Mesendoderm (in vitro differentiated cells): ENCODE results near the gene U2AF1.
"Not testable (repeated sequence)": the region's sequence is repeated elsewhere in the genome, so short reads cannot be mapped to it uniquely, and the experiment has no call there.

ENCODE experiments used
- DNase-seq: peaks from one replicate; pipeline ENCODE4 v3.0.0; 2013
- H2AK5ac ChIP-seq: 2 replicates; pipeline ENCODE4 v1.6.1; 2013; ENCODE audit warnings: low read length, inconsistent platforms
- H2BK120ac ChIP-seq: 2 replicates; pipeline ENCODE4 v1.6.1; 2013; ENCODE audit warnings: low read depth, mild to moderate bottlenecking, low read length, moderate library complexity, mixed read lengths
- H2BK15ac ChIP-seq: replicated peaks from 2 replicates; pipeline ENCODE4 v1.6.1; 2013; ENCODE audit warnings: low read depth, mild to moderate bottlenecking, moderate library complexity
- H2BK5ac ChIP-seq: 2 replicates; pipeline ENCODE4 v1.6.1; 2013; ENCODE audit warnings: low read length, inconsistent platforms
- H3K18ac ChIP-seq: 2 replicates; pipeline ENCODE4 v1.6.1; 2013; ENCODE audit warnings: mild to moderate bottlenecking, low read length, mixed read lengths
- H3K23ac ChIP-seq: one replicate; pipeline ENCODE4 v1.6.1; 2013; ENCODE audit warnings: low read length
- H3K27ac ChIP-seq: 2 replicates; pipeline ENCODE4 v1.5.1; 2013; ENCODE audit warnings: low read depth, mild to moderate bottlenecking, inconsistent platforms, low read length, moderate library complexity
- H3K27me3 ChIP-seq: 2 replicates; pipeline ENCODE4 v1.6.1; 2013; ENCODE audit warnings: low read length, control low read depth, mild to moderate bottlenecking, inconsistent platforms; ENCODE audit not compliant: insufficient read depth, poor library complexity
- H3K36me3 ChIP-seq: 2 replicates; pipeline ENCODE4 v1.6.1; 2013; ENCODE audit warnings: low read length, inconsistent platforms; ENCODE audit not compliant: control insufficient read depth, insufficient read depth
- H3K4ac ChIP-seq: one replicate; pipeline ENCODE4 v1.6.1; 2013; ENCODE audit warnings: low read depth, mild to moderate bottlenecking, low read length, moderate library complexity
- H3K4me1 ChIP-seq: 2 replicates; pipeline ENCODE4 v1.6.1; 2013; ENCODE audit warnings: low read depth, low read length, inconsistent platforms; ENCODE audit not compliant: control insufficient read depth
- H3K4me2 ChIP-seq: 2 replicates; pipeline ENCODE4 v1.6.1; 2013; ENCODE audit warnings: low read length
- H3K4me3 ChIP-seq: 2 replicates; pipeline ENCODE4 v1.5.1; 2013; ENCODE audit warnings: mild to moderate bottlenecking, low read length
- H3K56ac ChIP-seq: one replicate; pipeline ENCODE4 v1.6.1; 2013; ENCODE audit warnings: low read length
- H3K79me1 ChIP-seq: 2 replicates; pipeline ENCODE4 v1.6.1; 2013; ENCODE audit warnings: low read length, inconsistent platforms
- H3K79me2 ChIP-seq: 2 replicates; pipeline ENCODE4 v1.6.1; 2013; ENCODE audit warnings: mild to moderate bottlenecking, low read length; ENCODE audit not compliant: control insufficient read depth, insufficient read depth
- H3K9ac ChIP-seq: 2 replicates; pipeline ENCODE4 v1.6.1; 2013; ENCODE audit warnings: low read length, inconsistent platforms
- H4K5ac ChIP-seq: one replicate; pipeline ENCODE4 v1.6.1; 2013; ENCODE audit warnings: low read length
- H4K8ac ChIP-seq: one replicate; pipeline ENCODE4 v1.6.1; 2013; ENCODE audit warnings: low read depth, mild to moderate bottlenecking, control low read depth, low read length, moderate library complexity
- WGBS: extraction: QIAGEN DNeasy Blood & Tissue Kit; methylation state at CpG from one replicate; pipeline ENCODE4 v1.1.7; 2013; ENCODE audit warnings: low lambda C conversion rate, missing lambda C conversion rate; ENCODE audit not compliant: insufficient coverage; ENCODE audit errors: extremely low coverage; 5-methylcytosine and 5-hydroxymethylcytosine counted together

U2AF1 gene

DNA sequence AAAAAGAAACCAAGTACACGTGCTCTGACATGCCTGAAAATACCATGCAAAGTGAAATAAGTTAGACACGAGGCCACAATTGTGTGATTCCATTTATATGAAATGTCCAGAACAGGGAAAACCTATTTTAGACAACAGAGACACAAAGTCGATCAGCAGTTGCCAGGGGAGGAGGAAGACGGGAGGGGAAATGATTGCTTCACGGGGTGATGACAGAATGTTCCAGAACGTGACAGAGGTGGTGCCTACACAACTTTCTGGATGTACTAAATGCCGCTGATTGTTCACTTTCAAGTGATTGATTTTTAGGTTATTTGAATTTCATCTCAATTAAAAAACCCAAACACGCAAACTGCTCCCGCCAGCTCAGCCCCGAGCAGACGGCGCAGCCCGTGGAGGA lies 54.3 kb downstream of the U2AF1 start:
- DNase-seq, H3K9ac ChIP-seq, H3K36me3 ChIP-seq, H2BK120ac ChIP-seq, H2AK5ac ChIP-seq, H3K18ac ChIP-seq, H3K27ac ChIP-seq, H3K23ac ChIP-seq, H3K4me1 ChIP-seq, H4K5ac ChIP-seq, H3K79me2 ChIP-seq, H3K79me1 ChIP-seq, H3K56ac ChIP-seq, H4K8ac ChIP-seq, H3K27me3 ChIP-seq, H3K4me2 ChIP-seq, H3K4ac ChIP-seq, H2BK15ac ChIP-seq, H2BK5ac ChIP-seq, H3K4me3 ChIP-seq: not testable (repeated sequence)
- no CpG with 5 or more reads among the region's 13 CpGs for WGBS

GRCh38 chr21:43045876-43046821 lies 61.2 kb downstream of the U2AF1 start:
- H3K18ac ChIP-seq, H3K4me2 ChIP-seq, H4K8ac ChIP-seq, H3K27ac ChIP-seq, H3K4me3 ChIP-seq, H3K9ac ChIP-seq, H3K4me1 ChIP-seq, H3K27me3 ChIP-seq, H3K36me3 ChIP-seq, H3K23ac ChIP-seq, H2BK15ac ChIP-seq, H3K4ac ChIP-seq, H3K79me1 ChIP-seq, DNase-seq, H4K5ac ChIP-seq, H2AK5ac ChIP-seq, H3K79me2 ChIP-seq, H2BK120ac ChIP-seq, H3K56ac ChIP-seq, H2BK5ac ChIP-seq: not testable (repeated sequence)
- WGBS = no CpG with 5 or more reads among the region's 21 CpGs

DNA sequence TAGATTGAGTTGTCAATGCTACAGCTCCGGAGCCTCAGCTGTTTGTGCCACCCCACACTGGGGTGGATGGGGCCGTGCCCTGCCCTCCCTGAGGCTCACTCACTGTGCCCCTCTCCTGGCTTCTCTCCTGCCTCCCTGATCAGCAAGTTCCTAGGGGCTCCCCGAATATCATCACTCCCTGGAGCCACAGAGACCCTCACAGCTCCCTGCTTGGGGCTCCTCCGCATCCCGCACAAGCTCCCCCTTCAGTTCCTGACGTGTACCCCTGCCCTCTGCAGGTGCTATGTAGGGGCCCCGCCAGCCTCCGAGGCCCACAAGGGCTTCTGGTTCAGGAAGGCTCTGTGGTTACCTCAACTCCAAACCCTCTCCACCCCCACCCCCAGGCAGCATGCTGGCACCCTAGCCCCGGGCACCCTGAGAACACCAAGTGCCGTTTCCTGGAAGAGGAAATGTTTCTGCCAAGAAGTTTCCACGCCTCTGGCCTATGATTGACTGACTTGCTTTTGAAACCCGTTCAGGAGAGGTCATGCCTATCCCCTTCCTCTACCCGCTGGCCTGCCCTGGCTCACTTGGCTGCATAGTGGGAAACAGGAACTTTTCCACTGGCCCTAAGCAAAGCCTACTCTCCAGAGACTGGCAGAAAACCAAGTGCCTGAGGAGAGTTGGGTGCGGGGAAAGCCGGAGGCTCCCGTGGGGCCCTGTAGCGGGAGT lies 62.0 kb downstream of the U2AF1 start:
- H3K4me3 ChIP-seq, H2BK15ac ChIP-seq, H3K27ac ChIP-seq, H4K5ac ChIP-seq, H3K23ac ChIP-seq, H3K4me1 ChIP-seq, H3K9ac ChIP-seq, H3K27me3 ChIP-seq, H2BK5ac ChIP-seq, H3K4me2 ChIP-seq, DNase-seq, H4K8ac ChIP-seq, H3K36me3 ChIP-seq, H2AK5ac ChIP-seq, H2BK120ac ChIP-seq, H3K4ac ChIP-seq, H3K79me2 ChIP-seq, H3K56ac ChIP-seq, H3K18ac ChIP-seq, H3K79me1 ChIP-seq: not testable (repeated sequence)
- WGBS = no CpG with 5 or more reads among the region's 17 CpGs

DNA sequence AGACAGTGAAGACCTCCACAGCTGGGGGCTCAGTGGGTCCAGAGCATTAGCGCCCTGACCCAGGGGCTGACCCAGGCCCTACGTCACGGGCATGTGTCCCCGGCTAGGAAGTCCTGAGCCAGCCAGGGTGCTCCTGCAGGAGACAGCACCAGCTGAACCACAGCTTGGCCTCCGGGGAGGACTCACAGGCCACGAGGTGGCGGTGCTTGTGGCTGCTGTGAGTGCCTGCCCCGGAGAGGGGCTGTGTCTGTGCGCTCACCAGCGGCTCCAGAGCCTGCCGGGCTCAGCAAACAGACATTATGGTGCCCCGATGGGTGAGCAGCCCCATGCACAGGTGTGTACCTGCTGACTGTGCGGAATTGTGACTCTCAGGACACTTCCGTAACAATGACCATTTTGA lies 62.8 kb downstream of the U2AF1 start:
- not testable (repeated sequence) for H3K18ac ChIP-seq, H3K23ac ChIP-seq, H3K79me2 ChIP-seq, DNase-seq, H3K4me2 ChIP-seq, H3K9ac ChIP-seq, H2BK15ac ChIP-seq, H3K27ac ChIP-seq, H4K8ac ChIP-seq, H2AK5ac ChIP-seq, H3K4ac ChIP-seq, H3K79me1 ChIP-seq, H3K36me3 ChIP-seq, H4K5ac ChIP-seq, H3K4me1 ChIP-seq, H3K27me3 ChIP-seq, H2BK120ac ChIP-seq, H3K4me3 ChIP-seq, H2BK5ac ChIP-seq, H3K56ac ChIP-seq
- no CpG with 5 or more reads among the region's 14 CpGs for whole genome bisulfite sequencing

DNA sequence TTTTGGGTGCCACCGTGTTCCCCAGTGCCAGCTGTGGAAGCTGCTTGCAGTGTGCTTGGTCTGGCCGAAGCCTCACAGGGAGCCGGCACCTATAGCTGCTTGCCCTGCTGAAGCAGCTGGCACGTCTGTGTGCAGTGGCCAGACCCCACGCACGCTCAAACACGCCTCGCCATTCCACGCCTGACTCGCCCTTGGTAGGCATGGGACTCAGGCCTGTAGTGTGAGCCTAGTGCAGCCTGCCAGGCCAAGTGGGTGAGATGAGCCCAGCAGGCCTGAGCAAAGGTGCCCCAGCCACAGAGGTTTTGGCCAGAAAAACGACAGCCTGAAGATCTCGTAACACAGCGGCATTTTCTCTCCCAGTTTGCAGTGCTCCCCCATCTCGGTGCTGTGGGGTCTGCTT lies 64.1 kb downstream of the U2AF1 start:
- not testable (repeated sequence) for H3K27me3 ChIP-seq, DNase-seq, H3K9ac ChIP-seq, H3K56ac ChIP-seq, H4K8ac ChIP-seq, H3K4me3 ChIP-seq, H3K18ac ChIP-seq, H3K27ac ChIP-seq, H2BK120ac ChIP-seq, H3K36me3 ChIP-seq, H2BK5ac ChIP-seq, H3K4me2 ChIP-seq, H2BK15ac ChIP-seq, H3K79me1 ChIP-seq, H3K4ac ChIP-seq, H3K79me2 ChIP-seq, H2AK5ac ChIP-seq, H3K23ac ChIP-seq, H3K4me1 ChIP-seq, H4K5ac ChIP-seq
- WGBS = no CpG with 5 or more reads among the region's 14 CpGs
